Stimulated activated CD8-positive, alpha-beta memory T cell treated with anti-CD3 and anti-CD28 coated beads, Interleukin-2, amount 100 ng/mL, for 1 hour (primary cell): ENCODE results near the gene LILRA6.
A peak's percentile ranks its signal among the peaks of the same experiment; 100 is the strongest.
"Not testable (repeated sequence)": the region's sequence is repeated elsewhere in the genome, so short reads cannot be mapped to it uniquely, and the experiment has no call there.

Experiments
- DNase-seq, 2 donors: peaks; one replicate each; pipeline ENCODE4 v3.0.0-alpha.2; 2020; ENCODE audit warnings: low read depth in 2 of 2

LILRA6 gene

GRCh38 chr19:54207983-54208783 is 34.4 kb downstream of the LILRA6 start:
- no peak for DNase-seq

GRCh38 chr19:54207676-54207982 is 35.0 kb downstream of the LILRA6 start:
- no peak for DNase-seq

GRCh38 chr19:54207193-54207592 is 35.4 kb downstream of the LILRA6 start:
- DNase-seq = not testable (repeated sequence)

- no peak for DNase-seq
These were observed 35.8 kb downstream of the LILRA6 start for GRCh38 chr19:54206831-54207177.

GRCh38 chr19:54206030-54206830 is 36.4 kb downstream of the LILRA6 start:
- DNase-seq = no peak

- no peak for DNase-seq
These were observed 37.7 kb downstream of the LILRA6 start for GRCh38 chr19:54204767-54205468.

- no peak for DNase-seq
These were observed 39.4 kb downstream of the LILRA6 start for GRCh38 chr19:54203151-54203611.

- DNase-seq = no peak
These were observed 40.6 kb downstream of the LILRA6 start for GRCh38 chr19:54201980-54202379.

GRCh38 chr19:54201172-54201701 is 41.4 kb downstream of the LILRA6 start:
- DNase-seq = no peak

GRCh38 chr19:54199401-54199800 is 43.2 kb downstream of the LILRA6 start:
- DNase-seq = no peak

- DNase-seq = no peak
These were observed 45.5 kb downstream of the LILRA6 start for GRCh38 chr19:54197121-54197520.

- no peak for DNase-seq
These were observed 46.1 kb downstream of the LILRA6 start for GRCh38 chr19:54196536-54196935.

GRCh38 chr19:54194463-54194862 is 48.1 kb downstream of the LILRA6 start:
- not testable (repeated sequence) for DNase-seq

- no peak for DNase-seq
These were observed 49.6 kb downstream of the LILRA6 start for GRCh38 chr19:54193011-54193410.

- no peak for DNase-seq
These were observed 50.7 kb downstream of the LILRA6 start for GRCh38 chr19:54191811-54192453.

GRCh38 chr19:54191011-54191810 is 51.4 kb downstream of the LILRA6 start, which contains the start of gene TSEN34:
TSS of gene TSEN34 (plus strand) at chr19:54191308. CDS start at chr19:54191365, 57 bp downstream.
- DNase-seq = peak; percentile 69 to 81

GRCh38 chr19:54190503-54191010 is 52.0 kb downstream of the LILRA6 start:
- DNase-seq = peak; percentile 99 to 100

- peak; percentile 100 for DNase-seq
These were observed 52.7 kb downstream of the LILRA6 start for GRCh38 chr19:54189735-54190502.

GRCh38 chr19:54189145-54189734 is 53.4 kb downstream of the LILRA6 start, which contains the start of gene MBOAT7:
TSS of gene MBOAT7 (minus strand) at chr19:54189580. CDS start at chr19:54188508, 1,072 bp downstream.
- DNase-seq = no peak
